ENCODE data around the gene MAD1L1.

- TF ChIP-seq CTCF (IDR thresholded peaks at IDR 0.05) (no peak), POLR2A (IDR thresholded peaks at IDR 0.05) (no peak), POLR2AphosphoS5 (IDR thresholded peaks at IDR 0.05) (no peak)
Measured at GRCh38 chr7:1855725-1856160, 377.0 kb downstream of the MAD1L1 start.
